Stimulated activated CD8-positive, alpha-beta memory T cell treated with anti-CD3 and anti-CD28 coated beads, Interleukin-4, amount 100 ng/mL, for 48 hours (primary cell): Measurements from ENCODE around the gene DAPK1.
"Not testable (repeated sequence)": the region's sequence is repeated elsewhere in the genome, so short reads cannot be mapped to it uniquely, and the experiment has no call there.

Experiments used
- DNase-seq: peaks from one replicate; pipeline ENCODE4 v3.0.0-alpha.2; 2020

The DAPK1 gene

DNA sequence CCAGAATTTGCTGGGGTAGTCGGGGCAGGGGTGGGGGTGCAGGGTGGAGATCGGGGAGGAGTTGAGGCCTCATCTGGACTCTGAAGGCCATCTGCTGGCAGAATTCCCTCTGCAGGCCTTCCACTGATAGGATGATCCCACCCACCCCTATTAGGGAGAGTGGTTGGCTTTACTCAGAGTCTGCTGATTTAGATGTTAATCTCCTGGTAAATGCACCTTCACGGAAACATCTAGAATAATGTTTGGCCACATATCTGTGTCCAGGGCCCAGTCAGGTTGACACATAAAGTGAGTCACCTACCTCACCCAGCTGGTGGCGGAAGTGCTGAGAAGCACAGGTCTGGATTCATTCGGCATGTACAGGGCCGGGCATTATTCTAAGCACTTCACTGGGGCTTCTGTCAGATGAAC, 50.0 kb downstream of the DAPK1 start:
- DNase-seq = no peak

DNA sequence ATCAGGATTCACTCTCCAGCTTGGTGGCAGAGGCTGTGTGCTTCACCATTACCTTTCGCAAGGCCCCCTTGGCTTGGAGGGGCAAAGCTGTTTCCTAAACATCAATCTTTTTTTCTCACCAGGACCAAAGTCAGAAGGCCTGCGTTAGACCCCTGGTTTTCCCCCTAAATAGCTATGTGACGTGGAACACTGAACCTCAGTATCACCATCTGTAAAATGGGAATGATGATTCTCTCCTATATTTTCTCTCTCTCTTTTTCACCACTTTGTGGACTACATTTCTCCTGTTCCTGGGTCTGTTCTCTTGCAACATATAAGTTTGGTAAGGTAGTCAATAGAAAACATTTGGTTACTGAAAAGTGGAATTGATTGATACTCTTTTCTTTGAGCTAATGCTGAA, 50.5 kb downstream of the DAPK1 start:
- no peak for DNase-seq

DNA sequence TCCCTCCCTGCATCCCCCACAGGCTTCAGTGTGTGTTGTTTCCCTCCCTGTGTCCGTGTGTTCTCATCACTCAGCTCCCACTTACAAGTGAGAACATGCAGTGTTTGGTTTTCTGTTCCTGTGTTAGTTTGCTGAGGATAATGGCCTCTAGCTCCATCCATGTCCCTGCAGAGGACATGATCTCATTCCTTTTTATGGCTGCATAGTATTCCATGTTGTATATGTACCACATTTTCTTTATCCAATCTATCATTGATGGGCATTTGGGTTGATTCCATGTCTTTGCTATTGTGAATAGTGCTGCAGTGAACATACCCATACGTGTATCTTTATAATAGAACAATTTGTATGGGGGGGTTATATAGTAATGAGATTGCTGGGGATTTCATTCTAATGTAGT, 51.4 kb downstream of the DAPK1 start:
- DNase-seq = not testable (repeated sequence)

DNA sequence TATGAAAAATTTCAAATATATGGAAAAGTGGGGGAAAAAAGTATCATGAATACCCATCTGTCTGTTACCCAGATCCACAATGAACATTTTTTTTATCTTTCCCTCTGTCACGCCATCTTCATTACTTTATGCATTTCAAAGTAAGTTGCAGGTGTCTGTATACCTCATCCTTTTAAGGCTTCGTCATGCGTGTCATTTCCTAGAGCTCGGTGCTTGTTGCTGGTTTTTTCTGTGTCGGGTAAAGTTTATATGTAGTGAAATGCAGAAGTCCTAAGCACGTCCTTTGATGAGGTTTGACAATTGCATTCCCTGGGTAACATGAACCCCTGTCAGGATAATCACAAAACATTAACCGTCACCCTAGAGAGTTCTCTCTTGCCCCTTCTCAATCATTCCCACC, 52.1 kb downstream of the DAPK1 start:
- no peak for DNase-seq

- DNase-seq = no peak
Observed at GRCh38 chr9:87550253-87550954, 52.7 kb downstream of the DAPK1 start.

DNA sequence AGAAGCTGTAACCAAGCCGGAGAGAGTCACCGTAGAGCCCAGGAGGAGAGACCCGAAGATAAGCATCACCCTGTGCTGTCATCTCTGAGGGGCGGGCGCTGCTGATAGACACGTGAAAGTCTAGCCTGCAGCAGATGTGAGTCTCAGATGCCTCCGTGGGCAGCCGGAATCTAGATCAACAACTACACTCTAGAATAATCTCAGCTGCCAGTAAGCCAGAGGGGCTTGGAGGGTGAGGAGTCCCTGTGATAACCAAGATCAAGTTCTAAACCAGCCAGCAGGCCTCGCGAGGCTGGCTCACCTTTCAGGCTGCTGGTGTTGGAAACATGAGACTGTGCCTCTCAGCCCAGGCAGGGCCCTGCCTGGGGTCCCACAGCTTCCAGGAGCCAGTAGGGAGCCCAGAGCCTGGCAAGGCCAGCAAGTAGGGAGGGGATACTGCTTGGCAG, 54.1 kb downstream of the DAPK1 start:
- no peak for DNase-seq

- DNase-seq = no peak
Observed at GRCh38 chr9:87554171-87554910, 56.7 kb downstream of the DAPK1 start.

DNA sequence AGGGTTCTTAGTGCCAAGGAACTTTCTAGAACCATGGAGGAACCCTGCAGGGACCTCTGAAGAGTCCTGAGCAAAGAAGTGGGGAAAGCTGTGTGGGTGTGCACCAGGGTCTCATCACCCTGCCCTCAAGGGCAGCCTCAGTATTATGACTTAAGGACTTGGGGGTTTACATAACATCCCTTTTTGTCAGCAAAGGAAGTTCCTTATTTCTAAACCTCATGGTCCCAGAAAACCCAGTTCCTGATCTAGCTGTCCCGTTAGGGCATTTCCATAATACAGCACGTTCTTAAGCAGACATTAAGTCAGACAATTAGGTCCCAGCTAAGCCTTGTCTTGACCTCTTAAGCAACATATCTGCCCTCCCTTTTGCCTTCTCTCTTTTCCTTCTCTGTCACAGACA, 57.3 kb downstream of the DAPK1 start:
- DNase-seq = no peak

DNA sequence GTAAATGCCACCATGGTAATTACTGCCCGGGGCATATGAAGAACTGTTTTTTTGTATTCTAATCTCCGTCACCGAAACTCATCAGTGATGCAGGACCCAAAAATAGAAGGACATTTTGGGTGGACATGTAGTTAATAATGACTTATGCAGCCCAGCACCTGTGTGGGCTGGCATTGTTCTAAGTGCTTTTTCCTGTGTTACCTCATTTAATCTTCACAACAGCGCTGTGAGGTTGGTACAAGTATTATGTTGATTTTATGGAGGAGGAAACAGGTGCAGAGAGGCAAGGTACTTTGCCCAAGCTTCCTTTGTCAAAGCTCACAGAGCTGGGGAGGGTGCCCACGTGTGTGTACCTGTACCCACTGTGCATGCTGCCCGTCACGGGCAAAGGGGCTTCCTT, 58.4 kb downstream of the DAPK1 start:
- no peak for DNase-seq

DNA sequence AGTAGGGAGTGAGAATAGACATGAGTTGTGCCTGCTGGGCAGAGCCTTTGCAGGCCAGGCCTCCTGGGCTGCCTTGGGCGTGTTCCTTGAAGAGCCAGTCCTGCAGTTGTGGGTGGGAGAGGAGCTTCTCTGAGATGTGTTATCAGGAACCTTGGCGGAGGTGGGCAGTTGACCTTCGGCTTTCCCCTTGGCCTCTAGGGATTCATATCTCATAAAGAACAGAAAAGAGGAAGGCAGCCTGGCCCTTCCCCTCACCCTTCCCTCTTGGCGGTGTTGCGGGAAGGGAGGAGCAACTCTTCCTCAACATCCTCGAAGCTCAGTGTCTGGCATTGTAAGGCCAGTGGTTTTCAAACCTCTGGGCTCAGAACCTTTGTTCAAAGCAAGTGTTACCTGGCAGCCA, 59.2 kb downstream of the DAPK1 start:
- DNase-seq = no peak

GRCh38 chr9:87557996-87558395, 60.3 kb downstream of the DAPK1 start:
- DNase-seq = no peak

DNA sequence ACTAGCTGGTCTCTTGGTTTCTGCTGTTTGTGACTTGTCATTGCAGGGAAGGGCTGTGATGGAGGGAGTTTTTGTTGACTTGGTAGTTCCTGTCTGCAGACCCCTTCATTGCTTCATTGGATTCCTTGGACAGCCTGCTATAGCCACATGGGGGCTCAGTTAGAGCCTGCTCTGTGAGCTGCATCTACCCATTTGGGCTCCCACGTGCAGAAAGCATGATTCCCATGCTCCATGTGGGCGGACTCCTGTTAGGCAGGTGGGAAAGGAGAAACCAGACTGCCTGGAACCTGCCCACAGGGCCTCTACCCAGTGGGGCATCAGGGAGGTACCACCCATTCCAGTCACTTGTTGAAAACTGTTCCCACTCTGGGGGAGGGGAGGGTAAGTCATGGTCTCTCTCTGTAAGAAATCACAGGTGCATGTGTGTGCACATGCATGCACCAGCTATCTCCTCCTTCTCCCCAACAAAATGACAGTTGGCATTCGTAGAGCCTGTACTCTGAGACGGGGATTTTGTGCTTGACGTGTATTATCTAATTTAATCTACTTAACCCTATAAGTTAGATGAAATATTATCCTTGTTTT, 61.0 kb downstream of the DAPK1 start:
- DNase-seq = no peak

DNA sequence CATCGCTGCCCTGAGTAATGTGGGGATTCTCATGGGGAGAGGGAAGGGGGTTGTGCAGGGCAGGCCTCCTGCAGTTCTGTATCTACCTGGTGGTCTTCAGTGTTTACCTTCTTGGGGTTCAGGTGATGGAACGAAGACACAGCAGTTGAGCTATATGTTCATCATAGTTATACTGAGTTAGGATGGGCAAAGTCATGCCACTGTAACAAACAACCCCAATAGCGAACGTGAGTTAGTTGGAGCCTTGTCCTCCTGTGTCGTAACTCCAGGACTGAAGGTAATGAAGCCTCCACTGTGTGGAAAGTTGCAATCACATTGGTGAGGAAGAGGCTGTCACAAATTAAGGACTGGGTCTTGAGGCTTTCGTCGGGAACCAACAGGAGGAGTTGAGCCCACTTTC, 64.4 kb downstream of the DAPK1 start:
- no peak for DNase-seq

GRCh38 chr9:87562530-87563170, 65.0 kb downstream of the DAPK1 start:
- DNase-seq = no peak

DNA sequence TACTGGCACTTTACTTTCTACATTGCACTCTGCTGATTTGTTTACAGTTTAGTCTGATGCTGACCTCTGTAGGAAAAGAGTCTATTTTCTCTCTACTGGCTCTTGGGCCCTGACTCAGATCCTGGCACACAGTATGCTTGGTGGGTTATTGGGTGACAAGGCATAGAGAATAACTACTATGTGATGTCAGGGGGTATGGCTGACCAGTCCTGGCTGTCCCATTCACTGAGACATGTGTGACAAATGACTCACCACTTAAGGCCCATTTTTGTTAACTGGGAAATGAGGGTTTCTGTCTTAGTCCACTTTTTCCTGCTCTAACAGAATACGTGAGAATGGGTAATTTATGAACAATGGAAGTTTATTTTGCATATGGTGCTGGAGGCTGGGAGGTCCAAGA, 66.4 kb downstream of the DAPK1 start:
- no peak for DNase-seq

DNA sequence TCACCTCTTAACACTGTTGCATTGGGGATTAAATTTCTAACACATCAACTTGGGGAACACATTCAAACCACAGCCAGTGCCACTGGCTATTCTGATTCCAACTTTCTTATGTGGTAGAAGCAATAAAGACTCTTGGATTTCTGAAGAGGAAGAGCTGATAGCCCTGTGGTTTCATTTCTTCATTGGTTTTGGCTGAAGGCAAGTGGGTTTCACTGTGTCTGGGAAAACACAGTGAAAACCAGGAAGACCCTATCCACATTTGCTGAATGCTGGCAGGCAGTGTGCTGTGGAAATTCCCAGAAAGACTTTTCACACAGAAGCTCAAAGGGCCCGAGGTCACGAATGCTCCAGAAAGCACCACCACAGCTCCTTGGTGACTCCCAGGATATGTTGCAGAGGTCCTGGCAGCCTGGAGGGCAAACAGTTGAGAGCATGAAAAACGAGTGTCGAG, 67.1 kb downstream of the DAPK1 start:
- DNase-seq = no peak

DNA sequence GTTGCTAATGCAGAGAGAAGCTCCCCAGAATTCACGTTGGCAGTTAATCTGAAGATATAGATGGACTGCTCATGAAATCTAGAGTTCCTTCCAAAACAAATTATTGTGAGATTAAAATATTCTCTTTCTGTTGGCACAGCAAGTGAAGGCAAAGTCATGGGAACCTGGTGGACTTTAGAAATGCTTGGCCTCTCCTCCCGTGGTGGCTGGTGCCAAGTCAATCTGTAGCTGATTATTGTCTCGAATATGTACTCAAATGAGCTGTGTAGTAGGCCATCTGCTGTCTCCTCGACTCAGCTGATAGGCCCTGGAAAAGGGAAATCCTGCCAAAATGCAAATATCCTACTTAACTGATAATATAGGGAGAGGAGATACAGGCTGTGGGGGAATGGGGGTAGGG, 69.3 kb downstream of the DAPK1 start:
- no peak for DNase-seq

- no peak for DNase-seq
Observed at GRCh38 chr9:87567571-87567970, 69.9 kb downstream of the DAPK1 start.

DNA sequence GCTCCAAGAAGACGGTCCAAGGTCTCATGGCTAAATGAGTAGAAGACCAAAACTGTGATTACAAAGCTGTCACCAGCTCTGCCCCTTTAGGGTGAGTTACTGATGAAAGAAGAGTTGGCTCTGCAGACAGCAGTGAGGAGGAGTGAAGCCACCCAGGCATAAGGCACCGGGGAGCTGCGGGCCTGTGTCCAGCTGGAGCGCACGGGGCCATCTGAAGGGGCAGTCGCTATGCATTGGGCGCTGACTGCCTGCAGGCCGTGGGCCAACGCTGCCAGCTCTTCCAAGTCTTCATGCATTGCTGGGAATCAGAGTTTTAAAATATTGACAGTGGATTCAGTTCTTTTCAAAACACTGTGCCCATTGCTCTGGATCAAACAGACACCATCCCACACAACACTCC, 70.3 kb downstream of the DAPK1 start:
- DNase-seq = no peak

DNA sequence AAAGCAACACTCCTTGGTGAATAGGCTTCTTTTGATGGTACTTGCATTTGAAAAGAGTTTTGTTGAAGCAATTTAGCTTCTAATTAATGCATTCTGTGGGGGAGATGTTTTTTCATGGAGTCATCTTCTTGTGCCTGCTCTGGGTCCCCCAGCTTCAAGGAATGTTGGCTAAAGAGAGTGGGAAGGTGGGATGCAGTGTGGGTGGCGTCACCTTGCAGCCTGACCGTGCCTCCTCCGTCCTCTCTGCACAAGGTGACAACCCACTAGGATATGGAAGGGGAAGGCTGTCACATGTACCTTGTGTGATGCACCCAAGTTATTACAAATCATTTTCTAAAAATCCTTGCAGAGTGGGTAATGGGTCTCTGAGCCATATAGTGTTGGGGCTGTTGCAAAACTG, 70.7 kb downstream of the DAPK1 start:
- no peak for DNase-seq

DNA sequence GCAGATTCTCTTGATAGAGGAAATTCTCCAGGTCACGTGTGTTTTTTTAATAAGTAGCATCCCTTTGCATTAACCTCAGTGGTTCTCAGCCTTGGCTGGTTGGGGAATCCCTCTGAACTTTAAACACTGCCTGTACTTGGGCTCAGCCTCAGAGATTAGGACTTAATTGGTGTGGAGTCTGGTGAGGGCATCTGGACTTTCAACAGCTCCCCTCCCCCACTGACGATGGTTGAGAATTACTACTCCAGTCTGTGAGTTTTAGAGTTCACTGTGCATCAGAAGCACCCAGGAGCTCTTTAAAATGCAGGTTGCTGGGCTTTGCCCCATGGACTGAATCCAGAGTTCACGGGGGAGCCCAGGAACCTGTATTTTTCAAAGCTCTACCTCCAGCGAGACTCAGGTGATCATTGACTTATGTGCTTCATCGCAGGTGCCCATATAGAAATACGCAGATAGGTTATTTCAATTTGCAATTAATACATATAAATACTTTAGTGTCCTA, 71.4 kb downstream of the DAPK1 start:
- DNase-seq = no peak

- DNase-seq = no peak
Observed at GRCh38 chr9:87569518-87569917, 71.9 kb downstream of the DAPK1 start.
